Posterior vena cava (tissue), 2 donors: ENCODE data around the gene TMEM72. TPM values are rescaled to one million over a fixed set of nuclear protein-coding genes. Genes with fewer than 3 reads are reported as not detected.

Experiments used
- DNase-seq: peaks from one replicate; pipeline ENCODE4 v3.0.0-alpha.2; 2020; ENCODE audit warnings: low spot score
- intact Hi-C, 2 donors: fragments of 100-400 bp; cut with DNase I; formaldehyde crosslinking; loops; one replicate each; pipeline versions ENCODE4 v1.14.1 to v1.14.2; 2022 to 2023
- total RNA-seq, 2 donors: library from RNA; stranded (reverse); fragmentation: NEBNext Ultra II Directional; extraction: Animal tissue kit (Norgen Biotek cat#: 25700); gene quantifications; one replicate each; pipeline ENCODE4 v1.2.1, GENCODE V29; 2021
- donor health status: DM: yes; HTN: yes; CAD: no.
- donor health status: DM: yes; HTN: yes; CAD: no.

Gene TMEM72
- total RNA-seq, 2 donors from 2014 or later, result not detected

DNA sequence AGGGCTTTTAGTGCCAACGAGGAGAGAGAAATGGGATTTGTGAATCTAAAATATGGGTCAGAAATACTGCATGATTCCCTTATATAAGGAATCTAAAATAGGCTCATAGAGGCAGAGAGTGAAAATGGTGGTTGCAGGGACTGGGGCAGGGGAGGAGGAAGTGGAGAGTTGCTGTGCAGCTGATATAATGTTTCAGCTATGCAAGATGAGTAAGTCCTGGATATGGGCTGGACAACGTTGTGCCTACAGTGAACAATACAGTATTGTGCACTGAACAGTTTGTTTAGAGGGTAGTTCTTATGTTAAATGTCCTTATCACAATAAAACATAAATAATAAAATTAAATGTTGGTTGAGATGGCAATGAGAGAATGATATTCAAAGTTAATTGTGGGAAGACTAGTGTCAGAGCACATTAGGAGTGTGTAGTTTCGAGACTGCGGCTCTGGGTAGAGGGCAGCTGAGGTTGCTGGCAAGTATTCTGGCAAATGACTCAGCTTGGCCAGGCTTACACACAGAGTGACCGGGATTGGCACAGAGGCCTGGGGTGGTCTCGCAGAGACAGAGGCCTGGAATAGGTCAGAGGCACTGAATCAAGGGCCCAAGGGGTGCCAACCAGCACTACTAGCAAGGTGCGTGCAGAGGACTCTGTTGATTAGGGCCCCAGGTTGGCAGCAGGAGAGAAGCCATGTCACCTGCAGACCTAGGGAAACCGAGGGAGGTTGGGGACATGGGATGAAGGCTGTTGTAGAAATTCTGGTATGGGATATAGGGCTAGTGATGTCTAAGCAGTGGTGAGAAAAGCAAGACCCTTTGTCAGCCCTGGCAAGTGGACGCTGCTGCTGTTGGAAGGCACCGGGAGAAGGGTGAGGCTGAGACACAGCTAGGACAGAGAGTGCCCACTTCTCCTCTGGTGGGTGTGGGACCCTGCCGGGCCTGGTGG, 70.3 kb downstream of the TMEM72 start:
- intact Hi-C loops, result no loop called here
- peak; percentile 84 for DNase-seq

DNA sequence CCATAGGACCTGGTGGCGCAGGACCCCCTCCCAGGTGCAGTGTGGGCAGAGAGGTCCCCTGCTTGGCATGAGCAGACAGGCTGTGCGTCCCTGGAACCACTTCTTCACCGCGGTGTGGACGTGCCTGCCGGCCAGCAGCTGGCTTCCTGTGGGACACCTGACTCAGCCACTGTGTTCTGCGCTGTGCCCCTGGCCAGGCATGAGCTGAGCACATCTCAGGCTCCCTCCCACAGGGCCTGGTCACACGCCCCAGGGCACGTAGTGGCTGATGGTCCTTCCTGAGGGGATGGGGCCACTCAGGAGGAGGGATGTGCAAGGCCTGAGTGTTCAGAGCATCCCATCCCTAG, 71.0 kb downstream of the TMEM72 start:
- peak; percentile 89 for DNase-seq
- intact Hi-C loops, result no loop called here

DNA sequence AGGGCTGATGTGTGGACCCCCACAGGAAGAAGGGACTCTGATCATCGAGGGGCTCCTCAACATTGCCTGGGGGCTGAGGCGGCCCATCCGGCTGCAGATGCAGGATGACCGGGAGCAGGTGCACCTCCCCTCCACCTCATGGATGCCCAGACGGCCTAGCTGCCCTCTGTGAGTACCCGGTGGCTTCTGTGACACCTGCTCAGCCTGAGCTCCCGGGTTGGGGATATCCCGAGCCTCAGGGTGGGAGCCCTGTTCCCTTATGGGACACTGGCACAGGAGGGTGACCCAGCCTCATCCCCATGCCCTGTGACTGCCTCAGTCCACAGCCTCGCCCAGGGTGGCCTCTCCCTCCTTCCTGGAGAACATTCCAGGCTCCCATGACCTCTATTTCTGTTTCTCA, 71.4 kb downstream of the TMEM72 start:
- DNase-seq, result no peak
- intact Hi-C loops, result no loop called here

DNA sequence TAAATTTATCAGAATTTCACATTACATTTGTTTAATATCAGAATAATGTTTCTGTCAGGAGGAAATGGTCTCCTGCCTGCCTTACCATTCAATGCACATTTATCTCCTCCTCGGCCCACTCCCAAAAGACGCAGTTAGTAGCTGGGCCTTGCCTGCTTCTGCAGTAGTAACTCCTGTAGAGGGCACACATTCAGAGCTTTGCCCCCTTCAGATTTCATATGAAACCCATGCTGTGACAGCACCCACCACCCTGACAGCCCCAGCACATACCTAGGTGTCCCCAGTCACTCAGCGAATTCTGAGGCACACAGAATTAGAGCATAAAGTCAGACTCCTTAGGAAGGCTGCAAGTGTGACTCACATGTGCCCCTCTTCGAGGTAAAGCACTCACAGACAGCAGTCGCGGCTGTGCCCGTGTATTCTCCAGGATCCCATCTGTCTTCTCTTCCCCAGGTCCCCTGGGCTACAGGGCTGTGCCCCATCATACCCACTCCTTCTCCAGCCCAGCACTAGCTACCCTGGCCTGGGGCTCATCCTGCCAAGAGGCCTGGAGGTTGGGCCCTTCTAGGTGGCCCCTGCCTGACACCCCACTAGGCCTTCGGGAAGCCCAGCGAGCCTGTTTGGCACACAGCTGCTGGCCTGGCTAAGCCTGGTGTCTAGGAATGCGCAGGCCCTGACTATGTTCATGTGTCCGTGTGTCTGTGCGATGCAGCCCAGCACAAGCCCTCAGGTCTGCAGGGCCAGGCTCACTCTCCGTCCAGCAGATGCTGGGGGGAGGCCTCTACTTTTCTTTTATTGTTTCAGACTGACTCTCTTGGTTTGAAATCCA, 72.1 kb downstream of the TMEM72 start:
- intact Hi-C loops, result no loop called here
- no peak for DNase-seq

DNA sequence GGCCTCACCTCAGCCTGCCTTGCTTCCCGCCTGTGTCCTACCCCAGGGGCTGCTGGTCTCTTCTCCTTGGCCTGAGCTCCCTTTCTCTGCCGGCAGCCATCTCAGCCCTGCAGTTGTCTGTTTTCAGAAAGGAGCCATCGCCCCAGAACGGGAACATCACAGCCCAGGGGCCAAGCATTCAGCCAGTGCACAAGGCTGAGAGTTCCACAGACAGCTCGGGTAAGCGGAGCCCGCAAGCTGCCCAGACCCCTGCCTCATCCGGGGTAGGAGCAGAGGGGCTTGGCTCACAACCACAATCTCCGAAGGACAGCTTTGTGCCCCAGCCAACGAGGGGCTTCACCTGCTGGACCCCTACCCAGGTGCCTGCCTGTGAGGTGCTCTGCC, 72.8 kb downstream of the TMEM72 start:
- intact Hi-C loops, result no loop called here
- DNase-seq, result no peak

DNA sequence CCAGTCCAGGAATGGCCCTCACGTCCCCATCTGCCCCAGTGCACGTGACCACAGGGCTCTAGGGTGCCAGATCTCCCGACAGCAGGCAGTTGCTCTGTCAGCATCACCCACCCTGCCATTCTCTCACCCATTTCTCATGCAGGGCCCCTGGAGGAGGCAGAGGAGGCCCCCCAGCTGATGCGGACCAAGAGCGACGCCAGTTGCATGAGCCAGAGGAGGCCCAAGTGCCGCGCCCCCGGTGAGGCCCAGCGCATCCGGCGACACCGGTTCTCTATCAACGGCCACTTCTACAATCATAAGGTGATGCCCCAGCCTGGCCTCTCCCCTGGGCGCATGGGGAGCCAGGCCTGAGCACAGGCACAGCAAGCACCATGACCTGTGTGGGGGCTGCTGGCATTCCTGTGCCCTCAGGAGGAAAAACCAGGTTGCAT, 73.5 kb downstream of the TMEM72 start:
- no peak for DNase-seq
- intact Hi-C loops, result no loop called here

DNA sequence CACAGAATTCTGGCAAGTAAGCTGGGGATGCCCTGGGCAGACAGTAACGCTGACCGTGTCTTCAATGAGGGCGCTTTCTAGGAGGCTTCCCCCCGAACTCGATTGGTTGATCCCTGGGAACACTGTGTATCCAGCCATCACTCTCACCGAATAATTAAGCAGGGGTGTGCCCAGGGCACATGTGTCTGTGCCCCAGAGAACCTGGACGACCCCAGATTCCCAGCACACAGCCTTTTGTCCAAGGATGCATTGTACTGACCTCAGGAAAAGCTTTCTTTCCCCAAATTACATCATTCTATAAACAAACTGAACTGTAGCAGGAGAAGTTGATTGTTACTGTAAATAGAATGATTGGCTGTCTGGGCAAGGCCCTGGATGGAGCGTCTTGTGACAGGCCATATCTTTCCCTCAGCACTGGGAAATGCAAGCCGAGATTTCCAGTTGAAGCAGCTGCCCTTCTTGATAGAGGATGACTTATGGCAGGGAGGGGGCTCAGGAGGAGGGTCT, 74.1 kb downstream of the TMEM72 start:
- no peak for DNase-seq
- intact Hi-C loops, result no loop called here

DNA sequence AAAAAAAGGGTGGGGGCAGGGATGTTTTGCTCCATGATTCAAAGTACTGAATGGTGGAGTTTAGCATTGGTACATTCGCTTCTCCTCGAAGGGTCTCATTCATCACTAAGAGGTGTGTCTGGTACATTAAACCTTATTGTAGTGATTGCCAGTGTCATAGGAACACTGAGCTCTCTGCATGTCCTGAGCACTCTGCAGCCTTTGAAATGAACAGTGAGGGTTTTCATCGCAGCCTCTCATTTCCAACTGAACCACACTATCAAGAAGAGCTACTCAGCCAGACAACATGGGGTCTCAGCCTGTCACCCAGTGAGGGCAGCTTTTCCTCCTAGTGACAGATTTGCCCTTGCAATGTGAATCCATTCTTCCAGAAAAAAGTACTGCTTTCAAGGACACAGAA, 75.0 kb downstream of the TMEM72 start:
- intact Hi-C loops, result no loop called here
- no peak for DNase-seq

Other genes starting within 250 kb of the TMEM72 start
- 10 to 100 TPM; 15.5 to 37.9 TPM for gene RASSF4, start 48.5 kb downstream of the TMEM72 start, total RNA-seq
- 100 to 1,000 TPM in 1 of 2 donors, 10 to 100 TPM in 1; 58.8 to 105 TPM for gene DEPP1, start 67.5 kb downstream of the TMEM72 start, total RNA-seq
- 10 to 100 TPM; 17.4 to 19.7 TPM for gene ZNF22, start 89.6 kb downstream of the TMEM72 start, total RNA-seq